Natural killer cell (primary cell): Measurements from ENCODE around the gene NACC2. TPM values are rescaled to one million over a fixed set of nuclear protein-coding genes. Genes with fewer than 3 reads are reported as not detected.

Source experiments
- ATAC-seq, 3 donors: fragments of 150-1000 bp in 2 of 3; fragments of 200-7000 bp in 1 of 3; cut with Tn5 transposase; 1 replicate in 1 of 3; 2 replicates in 2 of 3; pipeline ENCODE4 v1.10.0; 2021; ENCODE audit warnings: mild to moderate bottlenecking in 2 of 3, moderate library complexity in 2 of 3
- DNase-seq, 2 donors: peaks; one replicate each; pipeline versions ENCODE4 v3.0.0 to v3.0.0-alpha.2; 2013 to 2021; ENCODE audit warnings: mixed read lengths in 1 of 2
- H3K27ac ChIP-seq: one replicate; pipeline ENCODE4 v1.5.1; 2013; ENCODE audit warnings: mild to moderate bottlenecking, low read length
- H3K27me3 ChIP-seq: one replicate; pipeline ENCODE4 v1.6.1; 2013; ENCODE audit warnings: low read length; ENCODE audit not compliant: control insufficient read depth, insufficient read depth
- H3K36me3 ChIP-seq: one replicate; pipeline ENCODE4 v1.6.1; 2013; ENCODE audit warnings: low read length; ENCODE audit not compliant: control insufficient read depth, insufficient read depth
- H3K4me1 ChIP-seq: one replicate; pipeline ENCODE4 v1.6.1; 2013; ENCODE audit warnings: low read length; ENCODE audit not compliant: control insufficient read depth, insufficient read depth
- H3K4me3 ChIP-seq: one replicate; pipeline ENCODE4 v1.5.1; 2013; ENCODE audit warnings: low read length
- H3K9me3 ChIP-seq: one replicate; pipeline ENCODE4 v1.6.1; 2013; ENCODE audit warnings: low read length; ENCODE audit not compliant: control insufficient read depth, insufficient read depth
- H3K27ac Mint-ChIP-seq, 2 donors: one replicate each; pipeline ENCODE4 v1.8.0; 2022; ENCODE audit warnings: mild to moderate bottlenecking in 2 of 2, mixed read lengths in 2 of 2, moderate library complexity in 1 of 2
- H3K27me3 Mint-ChIP-seq, 2 donors: one replicate each; pipeline ENCODE4 v1.8.0; 2022; ENCODE audit warnings: low read depth in 2 of 2, mixed read lengths in 2 of 2
- H3K36me3 Mint-ChIP-seq: one replicate; pipeline ENCODE4 v1.8.0; 2022; ENCODE audit warnings: mixed read lengths
- H3K4me1 Mint-ChIP-seq, 2 donors: one replicate each; pipeline ENCODE4 v1.8.0; 2022; ENCODE audit warnings: mixed read lengths in 2 of 2
- H3K4me3 Mint-ChIP-seq: one replicate; pipeline ENCODE4 v1.8.0; 2022; ENCODE audit warnings: mild to moderate bottlenecking, moderate library complexity, mixed read lengths
- H3K9me3 Mint-ChIP-seq, 2 donors: one replicate each; pipeline ENCODE4 v1.8.0; 2022; ENCODE audit warnings: mixed read lengths in 2 of 2
- WGBS: methylation state at CpG from one replicate; pipeline ENCODE4 v1.1.7; 2013; ENCODE audit warnings: missing lambda C conversion rate; ENCODE audit not compliant: insufficient coverage; 5-methylcytosine and 5-hydroxymethylcytosine counted together
- intact Hi-C: fragments of 100-400 bp; cut with micrococcal nuclease; formaldehyde crosslinking; loops from one replicate; pipeline ENCODE4 v1.14.2; 2022
- total RNA-seq, 4 donors: library from RNA; stranded (reverse); fragments of 120-200 nt in 1 of 4; gene quantifications; one replicate each; pipeline versions ENCODE4 v1.2.3 to v1.2.4, GENCODE V29; 2013 to 2022
- TF ChIP-seq, protein P1 (sequence below): fragments of 200-600 bp; IDR thresholded peaks from one replicate; pipeline ENCODE4 v1.8.0; 2022; ENCODE audit warnings: antibody characterized with exemption

NACC2 gene
- total RNA-seq, 3 donors from 2014 or later (not counting 1 experiment from before 2014, with no cell fraction given): 14.5 to 21.6 (median 21.2) TPM

DNA sequence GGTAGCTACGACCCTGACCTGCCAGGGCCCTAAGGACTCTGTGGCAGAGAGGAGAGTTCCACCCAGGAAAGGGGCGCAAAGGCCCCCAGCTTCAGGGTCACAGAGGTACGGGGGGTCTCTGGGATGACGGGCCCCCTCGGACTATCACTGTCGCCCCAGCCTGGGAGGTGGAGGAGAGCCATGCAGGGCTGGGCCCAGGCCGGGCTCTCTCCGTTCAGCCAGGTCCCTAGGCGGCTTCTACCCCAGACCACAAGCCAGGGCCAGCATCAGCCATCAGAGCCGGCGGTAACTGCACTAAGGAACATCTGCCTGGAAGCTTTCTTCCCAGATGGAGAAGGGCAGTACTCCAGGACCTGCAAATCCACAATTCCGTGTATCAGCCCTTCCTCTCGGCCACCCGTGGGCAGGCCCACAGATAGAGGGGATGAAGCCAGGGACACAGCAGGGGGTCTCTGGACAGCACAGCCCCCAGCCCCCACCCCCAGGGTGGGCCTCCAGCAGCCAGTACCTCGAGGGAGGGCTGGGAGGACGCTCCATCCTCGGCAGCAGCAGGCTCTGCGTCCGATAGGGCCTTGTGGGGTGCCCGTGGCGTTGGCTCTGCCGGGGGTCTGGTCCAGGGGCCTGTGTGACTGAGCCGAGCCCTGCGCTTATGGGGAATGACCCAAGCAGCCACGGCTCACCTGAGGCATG, 38.4 kb downstream of the NACC2 start:
- intact Hi-C loops: no loop called here
- Mint-ChIP-seq H3K27ac (no peak overlapping the region), H3K4me3 (no peak overlapping the region), H3K9me3 (no peaks in the 10 kb centered on the region), H3K27me3 (no peaks in the 10 kb centered on the region), H3K36me3 (no peaks in the 10 kb centered on the region), H3K4me1 (peaks cover 32 to 60% of the 10 kb centered on the region in 2 donors)
- DNase-seq (no peak), ATAC-seq (no peak)
- no peaks in the 10 kb centered on the region for H3K9me3 ChIP-seq
- TF ChIP-seq, protein P1, sequence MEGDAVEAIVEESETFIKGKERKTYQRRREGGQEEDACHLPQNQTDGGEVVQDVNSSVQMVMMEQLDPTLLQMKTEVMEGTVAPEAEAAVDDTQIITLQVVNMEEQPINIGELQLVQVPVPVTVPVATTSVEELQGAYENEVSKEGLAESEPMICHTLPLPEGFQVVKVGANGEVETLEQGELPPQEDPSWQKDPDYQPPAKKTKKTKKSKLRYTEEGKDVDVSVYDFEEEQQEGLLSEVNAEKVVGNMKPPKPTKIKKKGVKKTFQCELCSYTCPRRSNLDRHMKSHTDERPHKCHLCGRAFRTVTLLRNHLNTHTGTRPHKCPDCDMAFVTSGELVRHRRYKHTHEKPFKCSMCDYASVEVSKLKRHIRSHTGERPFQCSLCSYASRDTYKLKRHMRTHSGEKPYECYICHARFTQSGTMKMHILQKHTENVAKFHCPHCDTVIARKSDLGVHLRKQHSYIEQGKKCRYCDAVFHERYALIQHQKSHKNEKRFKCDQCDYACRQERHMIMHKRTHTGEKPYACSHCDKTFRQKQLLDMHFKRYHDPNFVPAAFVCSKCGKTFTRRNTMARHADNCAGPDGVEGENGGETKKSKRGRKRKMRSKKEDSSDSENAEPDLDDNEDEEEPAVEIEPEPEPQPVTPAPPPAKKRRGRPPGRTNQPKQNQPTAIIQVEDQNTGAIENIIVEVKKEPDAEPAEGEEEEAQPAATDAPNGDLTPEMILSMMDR: no peak
- H3K4me3 ChIP-seq: no peak overlapping the region
- WGBS: 93% methylated on average over 25 of the region's 25 CpGs
- peaks cover 5% of the 10 kb centered on the region for H3K27me3 ChIP-seq
- H3K27ac ChIP-seq: no peak overlapping the region
- H3K4me1 ChIP-seq: peaks cover 54% of the 10 kb centered on the region
- H3K36me3 ChIP-seq: no peaks in the 10 kb centered on the region

DNA sequence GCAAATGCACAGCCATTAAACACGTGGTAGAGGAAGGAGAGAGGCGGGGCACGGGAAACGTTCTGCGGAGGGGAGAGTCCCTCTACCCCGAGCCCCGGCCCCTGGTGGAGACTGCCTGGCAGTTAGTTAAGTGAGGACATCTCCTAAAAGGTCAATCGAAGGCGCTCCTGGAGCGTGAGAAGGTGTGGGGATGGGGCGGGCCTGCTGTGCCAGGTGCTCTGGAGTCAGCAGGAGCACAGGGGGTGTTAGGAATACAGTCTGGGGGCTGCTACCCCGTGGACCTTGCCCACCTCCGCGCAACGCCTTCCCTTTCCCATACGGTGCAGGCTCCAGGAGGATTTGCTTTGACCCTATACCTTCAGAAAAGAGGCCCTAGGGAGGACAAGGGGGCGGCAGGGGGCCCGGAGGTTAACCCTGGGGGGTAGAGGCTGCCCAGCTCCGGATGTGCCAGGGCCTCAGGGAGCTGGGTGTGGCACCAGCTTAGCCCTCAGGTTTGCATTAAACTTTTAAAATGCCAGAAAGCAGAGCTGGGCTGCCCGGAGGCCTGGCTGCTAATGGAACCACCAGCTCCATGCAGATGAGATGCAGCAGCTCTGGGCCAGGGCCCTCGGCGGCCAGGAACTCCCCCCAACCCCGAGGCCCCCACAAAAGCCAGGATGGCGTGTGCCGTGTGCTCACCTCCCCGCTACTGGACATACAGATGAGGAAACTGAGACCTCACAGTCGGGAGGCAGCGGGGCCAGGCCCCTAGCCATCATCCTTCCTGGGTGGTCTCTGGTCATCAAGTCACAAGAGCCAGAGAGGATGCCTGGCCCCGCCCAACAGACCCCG, 39.2 kb downstream of the NACC2 start:
- Histone ChIP-seq H3K4me1 (peaks cover 59% of the 10 kb centered on the region), H3K9me3 (no peaks in the 10 kb centered on the region), H3K27ac (no peak overlapping the region), H3K36me3 (no peaks in the 10 kb centered on the region), H3K4me3 (no peak overlapping the region), H3K27me3 (peaks cover 5% of the 10 kb centered on the region)
- Mint-ChIP-seq H3K4me3 (no peak overlapping the region), H3K9me3 (no peaks in the 10 kb centered on the region), H3K36me3 (no peaks in the 10 kb centered on the region), H3K27ac (no peak overlapping the region), H3K4me1 (peaks cover 32 to 60% of the 10 kb centered on the region in 2 donors), H3K27me3 (no peaks in the 10 kb centered on the region)
- intact Hi-C loops: no loop called here
- TF ChIP-seq, protein P1: no peak
- ATAC-seq (no peak), DNase-seq (peak in 1 of 2 donors; percentile 3)
- WGBS: 57% methylated on average over 30 of the region's 30 CpGs

DNA sequence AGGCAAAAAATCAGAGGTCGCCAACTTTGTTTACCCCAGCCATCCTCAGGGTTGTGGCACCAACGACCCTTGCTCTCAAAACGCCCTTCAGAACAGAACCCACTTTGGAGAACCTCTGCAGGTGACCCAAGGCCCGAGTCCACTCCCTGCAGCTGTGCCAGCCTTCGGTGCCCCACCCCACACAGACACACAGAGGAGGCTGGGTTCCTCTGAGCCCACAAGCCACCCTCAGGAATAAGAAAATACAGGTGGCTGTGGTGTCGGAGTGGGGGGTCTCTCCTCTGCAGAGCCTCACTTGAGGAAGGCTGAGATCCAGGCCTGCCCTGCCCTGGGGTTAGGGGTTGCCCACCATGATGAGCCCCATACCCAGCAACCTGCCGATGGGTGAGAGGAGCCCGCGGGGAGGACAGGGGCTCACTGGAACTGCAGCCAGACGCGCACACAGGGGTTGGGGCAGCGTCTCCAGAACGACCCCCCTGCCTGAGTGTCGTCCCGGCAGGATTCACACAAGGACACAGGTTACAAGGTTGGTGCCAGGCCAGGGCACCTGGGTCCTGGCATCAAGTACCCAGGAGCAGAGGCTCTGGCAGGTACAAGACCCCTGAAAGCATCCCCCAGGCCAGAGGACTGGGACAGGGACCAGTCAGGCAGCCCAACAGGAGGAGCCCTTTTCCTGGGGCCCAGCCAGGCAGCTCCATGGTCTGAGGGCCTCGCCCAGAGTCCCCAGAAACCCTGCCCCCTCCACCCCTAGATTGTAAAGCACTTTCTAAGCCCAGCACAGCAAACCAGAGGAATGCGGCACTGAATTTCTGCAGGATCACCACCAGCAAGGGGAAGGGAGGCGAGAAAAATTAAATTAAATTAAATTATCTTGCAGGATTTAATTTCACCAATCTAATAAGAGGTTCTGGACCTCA, 40.0 kb downstream of the NACC2 start:
- H3K27ac ChIP-seq: no peak overlapping the region
- intact Hi-C loops: no loop called here
- peak overlapping the region; percentile 52 for H3K4me3 Mint-ChIP-seq
- TF ChIP-seq, protein P1: no peak
- H3K4me1 ChIP-seq: peaks cover 62% of the 10 kb centered on the region
- no peak for ATAC-seq
- H3K36me3 ChIP-seq: no peaks in the 10 kb centered on the region
- H3K9me3 ChIP-seq: no peaks in the 10 kb centered on the region
- H3K27ac Mint-ChIP-seq: peak overlapping the region in 1 of 2 donors; percentile 54
- 92% methylated on average over 17 of the region's 18 CpGs for WGBS
- H3K4me3 ChIP-seq: no peak overlapping the region
- peaks cover 5% of the 10 kb centered on the region for H3K27me3 ChIP-seq
- peaks cover 32 to 58% of the 10 kb centered on the region in 2 donors for H3K4me1 Mint-ChIP-seq
- H3K27me3 Mint-ChIP-seq: no peaks in the 10 kb centered on the region
- no peaks in the 10 kb centered on the region for H3K9me3 Mint-ChIP-seq
- H3K36me3 Mint-ChIP-seq: no peaks in the 10 kb centered on the region
- no peak for DNase-seq
